Liver (tissue), 9 donors: Measurements from ENCODE around the gene TBC1D4. TPM values are rescaled to one million over a fixed set of nuclear protein-coding genes. Genes with fewer than 3 reads are reported as not detected.

Experiments used
- DNase-seq: peaks from one replicate; pipeline ENCODE4 v3.0.0-alpha.2; 2017; ENCODE audit warnings: low spot score
- H3K27ac ChIP-seq, 2 donors: one replicate each; pipeline ENCODE4 v1.7.0; 2013; ENCODE audit warnings: inconsistent platforms in 2 of 2, low read length in 2 of 2, control low read depth in 1 of 2, low read depth in 1 of 2, mild to moderate bottlenecking in 1 of 2
- H3K27me3 ChIP-seq, 4 donors: one replicate each; pipeline versions ENCODE4 v1.6.1 to v1.7.0; 2013; ENCODE audit warnings: low read length in 3 of 4, inconsistent platforms in 1 of 4, mild to moderate bottlenecking in 1 of 4, moderate library complexity in 1 of 4; ENCODE audit not compliant: control insufficient read depth in 4 of 4, insufficient read depth in 4 of 4
- H3K36me3 ChIP-seq, 4 donors: one replicate each; pipeline versions ENCODE4 v1.6.1 to v1.7.0; 2013; ENCODE audit warnings: low read length in 3 of 4, mild to moderate bottlenecking in 3 of 4, low read depth in 1 of 4, moderate library complexity in 1 of 4; ENCODE audit not compliant: control insufficient read depth in 4 of 4, insufficient read depth in 3 of 4
- H3K4me1 ChIP-seq, 4 donors: one replicate each; pipeline versions ENCODE4 v1.6.1 to v1.7.0; 2013; ENCODE audit warnings: low read length in 3 of 4, mild to moderate bottlenecking in 3 of 4, moderate library complexity in 1 of 4; ENCODE audit not compliant: control insufficient read depth in 4 of 4, insufficient read depth in 4 of 4
- H3K4me3 ChIP-seq, 3 donors: one replicate each; pipeline versions ENCODE4 v1.6.1 to v1.7.0; 2013; ENCODE audit warnings: low read length in 3 of 3, control low read depth in 1 of 3, low read depth in 1 of 3, mild to moderate bottlenecking in 1 of 3
- H3K9ac ChIP-seq, 2 donors: one replicate each; pipeline ENCODE4 v1.7.0; 2013; ENCODE audit warnings: low read length in 2 of 2, mild to moderate bottlenecking in 2 of 2, moderate library complexity in 2 of 2, control low read depth in 1 of 2, low read depth in 1 of 2
- H3K9me3 ChIP-seq, 4 donors: one replicate each; pipeline versions ENCODE4 v1.6.1 to v1.7.0; 2013; ENCODE audit warnings: low read length in 3 of 4; ENCODE audit not compliant: control insufficient read depth in 4 of 4
- ATF3 ChIP-seq: IDR thresholded peaks from 2 replicates; pipeline ENCODE4 v1.6.1; 2016; ENCODE audit warnings: antibody characterized with exemption
- CTCF ChIP-seq: fragments of 150-350 bp; IDR thresholded peaks from 2 replicates; pipeline ENCODE4 v1.5.1; 2017; ENCODE audit warnings: improper control_type of control experiment, low read depth, low read length; ENCODE audit not compliant: missing input control
- EGR1 ChIP-seq, 2 donors: IDR thresholded peaks; 2 replicates each; pipeline ENCODE4 v1.6.1; 2016 to 2018; ENCODE audit warnings: antibody characterized with exemption in 2 of 2, low read depth in 2 of 2
- FOXA1 ChIP-seq: IDR thresholded peaks from 2 replicates; pipeline ENCODE4 v1.6.1; 2016; ENCODE audit warnings: antibody characterized with exemption
- FOXA2 ChIP-seq: IDR thresholded peaks from 2 replicates; pipeline ENCODE4 v1.6.1; 2016; ENCODE audit warnings: antibody characterized with exemption
- GABPA ChIP-seq, 2 donors: IDR thresholded peaks in 1 of 2; conservative IDR thresholded peaks in 1 of 2; 2 replicates each; pipeline ENCODE4 v1.6.1; 2016; ENCODE audit warnings: antibody characterized with exemption in 2 of 2, mild to moderate bottlenecking in 1 of 2, moderate library complexity in 1 of 2
- HNF4A ChIP-seq, 2 donors: conservative IDR thresholded peaks; 2 replicates each; pipeline ENCODE4 v1.6.1; 2016; ENCODE audit warnings: antibody characterized with exemption in 2 of 2, mild to moderate bottlenecking in 2 of 2
- HNF4G ChIP-seq: IDR thresholded peaks from 2 replicates; pipeline ENCODE4 v1.6.1; 2016; ENCODE audit warnings: antibody characterized with exemption
- JUND ChIP-seq, 2 donors: IDR thresholded peaks; 2 replicates each; pipeline ENCODE4 v1.6.1; 2016; ENCODE audit warnings: antibody characterized with exemption in 2 of 2
- MAX ChIP-seq: IDR thresholded peaks from 2 replicates; pipeline ENCODE4 v1.6.1; 2016; ENCODE audit warnings: antibody characterized with exemption
- NR2F2 ChIP-seq: IDR thresholded peaks from 2 replicates; pipeline ENCODE4 v1.6.1; 2016; ENCODE audit warnings: antibody characterized with exemption
- RAD21 ChIP-seq, 2 donors: IDR thresholded peaks; 2 replicates each; pipeline ENCODE4 v1.6.1; 2016; ENCODE audit warnings: antibody characterized with exemption in 2 of 2, mild to moderate bottlenecking in 2 of 2
- REST ChIP-seq: IDR thresholded peaks from 2 replicates; pipeline ENCODE4 v1.6.1; 2016; ENCODE audit warnings: antibody characterized with exemption, mild to moderate bottlenecking
- RXRA ChIP-seq, 2 donors: IDR thresholded peaks; 2 replicates each; pipeline ENCODE4 v1.6.1; 2017 to 2018; ENCODE audit warnings: antibody characterized with exemption in 2 of 2, mild to moderate bottlenecking in 1 of 2
- SP1 ChIP-seq: IDR thresholded peaks from 2 replicates; pipeline ENCODE4 v1.6.1; 2018; ENCODE audit warnings: antibody characterized with exemption, mild to moderate bottlenecking
- ZBTB33 ChIP-seq: IDR thresholded peaks from 2 replicates; pipeline ENCODE4 v1.6.1; 2016; ENCODE audit warnings: antibody characterized with exemption
- WGBS: extraction: QIAGEN DNeasy Blood & Tissue Kit; methylation state at CpG from one replicate; pipeline ENCODE4 v1.1.7; 2013; 5-methylcytosine and 5-hydroxymethylcytosine counted together
- polyA plus RNA-seq, 2 donors: library from polyadenylated mRNA; stranded (reverse) in 1 of 2; unstranded in 1 of 2; fragments of 200-250 nt in 1 of 2; fragments of >200 nt in 1 of 2; fragmentation: Nextera tagmentation in 1 of 2; extraction: Ambion mirVana in 1 of 2; gene quantifications; one replicate each; pipeline versions ENCODE4 v1.2.1 to v1.2.3, GENCODE V29; 2013 to 2015
- total RNA-seq, 2 donors: library from RNA; depleted of rRNA; stranded (reverse); fragments of >200 nt; gene quantifications; one replicate each; pipeline ENCODE4 v1.2.3, GENCODE V29; 2014
- donor health status: healthy.
- donor health status: healthy.
- donor health status: healthy.
- donor health status: healthy.
- donor health status: healthy.

Gene TBC1D4
- total and polyA plus RNA-seq, 4 donors, result 2.3 to 11.1 (median 6.5) TPM

- no peak overlapping the region for H3K4me3 ChIP-seq
- H3K9ac ChIP-seq, result no peak overlapping the region
- peaks cover 0 to 4% (median 2%) of the 10 kb centered on the region in 4 donors for H3K4me1 ChIP-seq
- H3K27me3 ChIP-seq, result no peaks in the 10 kb centered on the region
- WGBS, result 95% methylated on average over 4 of the region's 4 CpGs
- TF ChIP-seq CTCF, result no peak
- no peak for TF ChIP-seq NR2F2
- TF ChIP-seq EGR1 (IDR thresholded peaks at IDR 0.05; ENCODE audit: low read depth in 2 of 2), result no peak
- no peak for TF ChIP-seq HNF4A (conservative IDR thresholded peaks at IDR 0.05)
- TF ChIP-seq SP1, result no peak
- TF ChIP-seq ZBTB33, result no peak
- TF ChIP-seq RAD21 (IDR thresholded peaks at IDR 0.05), result no peak
- no peak for TF ChIP-seq RXRA (IDR thresholded peaks at IDR 0.05)
- no peak for TF ChIP-seq HNF4G
- no peak for TF ChIP-seq FOXA2
- TF ChIP-seq JUND (IDR thresholded peaks at IDR 0.05), result no peak
- no peak for TF ChIP-seq MAX
- TF ChIP-seq FOXA1, result no peak
- no peak for TF ChIP-seq ATF3
- TF ChIP-seq REST, result no peak
- DNase-seq, result no peak
- H3K36me3 ChIP-seq, result no peaks in the 10 kb centered on the region
- no peak overlapping the region for H3K27ac ChIP-seq
- no peaks in the 10 kb centered on the region for H3K9me3 ChIP-seq
Observed at GRCh38 chr13:75407473-75407872, 74.5 kb downstream of the TBC1D4 start.

GRCh38 chr13:75405976-75406703, 75.8 kb downstream of the TBC1D4 start:
- no peaks in the 10 kb centered on the region for H3K27me3 ChIP-seq
- 95% methylated on average over 9 of the region's 9 CpGs for WGBS
- TF ChIP-seq NR2F2, result no peak
- TF ChIP-seq FOXA2, result no peak
- TF ChIP-seq ATF3, result no peak
- no peak for TF ChIP-seq GABPA (IDR thresholded peaks at IDR 0.05 in 1 of 2, conservative IDR thresholded peaks at IDR 0.05 in 1 of 2)
- TF ChIP-seq RAD21 (IDR thresholded peaks at IDR 0.05), result no peak
- no peaks in the 10 kb centered on the region for H3K9me3 ChIP-seq
- H3K27ac ChIP-seq, result no peak overlapping the region
- no peak overlapping the region for H3K9ac ChIP-seq
- no peak overlapping the region for H3K4me3 ChIP-seq
- H3K36me3 ChIP-seq, result no peaks in the 10 kb centered on the region
- DNase-seq, result no peak
- H3K4me1 ChIP-seq, result peaks cover 0 to 4% (median under 1%) of the 10 kb centered on the region in 4 donors
